ENCODE results near the gene CERS3.

DNA sequence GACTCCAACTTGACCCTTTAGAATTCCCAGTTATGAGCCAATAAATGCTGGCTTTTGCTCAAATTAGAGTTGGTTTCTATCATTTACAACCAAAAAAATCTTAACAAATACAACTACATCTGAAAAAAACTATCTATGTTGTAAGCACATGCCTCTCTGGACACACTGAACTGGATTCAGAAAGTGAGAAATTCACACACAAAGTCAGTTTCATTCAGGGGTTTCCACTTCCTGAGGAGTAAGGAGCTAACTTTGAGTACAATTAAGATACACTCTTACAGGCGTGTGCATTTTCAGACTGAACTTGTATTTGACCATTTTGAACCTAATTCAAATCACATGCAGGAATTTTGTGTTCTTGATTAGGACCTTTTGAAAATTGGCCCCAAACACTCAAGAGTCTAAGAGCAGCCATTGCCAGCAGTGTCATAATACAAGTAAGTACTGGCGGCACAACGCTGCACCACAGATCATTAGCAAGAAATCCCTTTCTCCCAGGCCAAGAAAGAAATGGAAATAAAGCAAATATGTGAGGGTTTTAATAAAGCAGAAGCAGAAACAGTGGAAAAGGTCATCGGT lies 42.1 kb upstream of the CERS3 start:
- TF ChIP-seq, protein P1, sequence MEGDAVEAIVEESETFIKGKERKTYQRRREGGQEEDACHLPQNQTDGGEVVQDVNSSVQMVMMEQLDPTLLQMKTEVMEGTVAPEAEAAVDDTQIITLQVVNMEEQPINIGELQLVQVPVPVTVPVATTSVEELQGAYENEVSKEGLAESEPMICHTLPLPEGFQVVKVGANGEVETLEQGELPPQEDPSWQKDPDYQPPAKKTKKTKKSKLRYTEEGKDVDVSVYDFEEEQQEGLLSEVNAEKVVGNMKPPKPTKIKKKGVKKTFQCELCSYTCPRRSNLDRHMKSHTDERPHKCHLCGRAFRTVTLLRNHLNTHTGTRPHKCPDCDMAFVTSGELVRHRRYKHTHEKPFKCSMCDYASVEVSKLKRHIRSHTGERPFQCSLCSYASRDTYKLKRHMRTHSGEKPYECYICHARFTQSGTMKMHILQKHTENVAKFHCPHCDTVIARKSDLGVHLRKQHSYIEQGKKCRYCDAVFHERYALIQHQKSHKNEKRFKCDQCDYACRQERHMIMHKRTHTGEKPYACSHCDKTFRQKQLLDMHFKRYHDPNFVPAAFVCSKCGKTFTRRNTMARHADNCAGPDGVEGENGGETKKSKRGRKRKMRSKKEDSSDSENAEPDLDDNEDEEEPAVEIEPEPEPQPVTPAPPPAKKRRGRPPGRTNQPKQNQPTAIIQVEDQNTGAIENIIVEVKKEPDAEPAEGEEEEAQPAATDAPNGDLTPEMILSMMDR (IDR thresholded peaks at IDR 0.05) = no peak
- no peak for TF ChIP-seq POLR2A (IDR thresholded peaks at IDR 0.05)
